Tibial nerve (tissue), 4 donors: ENCODE data around the gene ATP6V0D1. TPM values are rescaled to one million over a fixed set of nuclear protein-coding genes. Genes with fewer than 3 reads are reported as not detected.

Experiments used
- DNase-seq, 2 donors: peaks; one replicate each; pipeline ENCODE4 v3.0.0-alpha.2; 2019; ENCODE audit warnings: low spot score in 2 of 2
- H3K27ac ChIP-seq, 4 donors: fragments of 200-600 bp; sonication (generic) in 3 of 4; one replicate each; pipeline ENCODE4 v1.5.1; 2017 to 2019; ENCODE audit warnings: mild to moderate bottlenecking in 1 of 4
- H3K27me3 ChIP-seq, 2 donors: fragments of 200-600 bp; sonication (generic) in 1 of 2; one replicate each; pipeline versions ENCODE4 v1.5.1 to v1.6.0; 2017 to 2019
- H3K36me3 ChIP-seq, 3 donors: fragments of 200-600 bp; sonication (generic); one replicate each; pipeline ENCODE4 v1.5.1; 2018 to 2019
- H3K4me1 ChIP-seq, 4 donors: fragments of 200-600 bp; sonication (generic) in 3 of 4; one replicate each; pipeline ENCODE4 v1.5.1; 2017 to 2019
- H3K4me3 ChIP-seq, 4 donors: fragments of 200-600 bp; sonication (generic) in 3 of 4; one replicate each; pipeline ENCODE4 v1.5.1; 2017 to 2019; ENCODE audit warnings: mild to moderate bottlenecking in 1 of 4, moderate library complexity in 1 of 4
- H3K9me3 ChIP-seq, 4 donors: fragments of 200-600 bp; sonication (generic) in 3 of 4; one replicate each; pipeline ENCODE4 v1.5.1; 2017 to 2019
- EP300 ChIP-seq, 2 donors: sonication (generic); formaldehyde crosslinking; IDR thresholded peaks; one replicate each; pipeline ENCODE4 v1.6.1; 2017; ENCODE audit warnings: antibody characterized with exemption in 2 of 2, mild to moderate bottlenecking in 1 of 2
- POLR2A ChIP-seq, 2 donors: fragments of 450-650 bp; IDR thresholded peaks; one replicate each; pipeline ENCODE4 v1.6.1; 2017; ENCODE audit warnings: antibody characterized with exemption in 2 of 2, mild to moderate bottlenecking in 2 of 2, moderate library complexity in 2 of 2
- WGBS, 2 donors: methylation state at CpG; one replicate each; pipeline ENCODE4 v1.1.5; 2018; 5-methylcytosine and 5-hydroxymethylcytosine counted together
- small RNA-seq: library from RNA; depleted of rRNA; stranded (forward); fragments of <200 nt; gene quantifications from one replicate; pipeline ENCODE3, GENCODE V24; 2016
- total RNA-seq, 4 donors: library from RNA; depleted of rRNA; stranded (reverse); fragments of >200 nt; gene quantifications; one replicate each; pipeline ENCODE4 v1.1.0, GENCODE V29; 2016
- TF ChIP-seq, protein P1 (sequence below), 5 experiments: fragments of 200-600 bp in 3 of 5; fragments of 450-650 bp in 2 of 5; sonication (generic) in 3 of 5; IDR thresholded peaks; one replicate each; pipeline ENCODE4 v1.5.1; 2016 to 2019; ENCODE audit warnings: antibody characterized with exemption in 5 of 5, mild to moderate bottlenecking in 3 of 5, moderate library complexity in 2 of 5

Gene ATP6V0D1
- total RNA-seq, 4 donors from 2014 or later: 55.1 to 113 (median 73.7) TPM

DNA sequence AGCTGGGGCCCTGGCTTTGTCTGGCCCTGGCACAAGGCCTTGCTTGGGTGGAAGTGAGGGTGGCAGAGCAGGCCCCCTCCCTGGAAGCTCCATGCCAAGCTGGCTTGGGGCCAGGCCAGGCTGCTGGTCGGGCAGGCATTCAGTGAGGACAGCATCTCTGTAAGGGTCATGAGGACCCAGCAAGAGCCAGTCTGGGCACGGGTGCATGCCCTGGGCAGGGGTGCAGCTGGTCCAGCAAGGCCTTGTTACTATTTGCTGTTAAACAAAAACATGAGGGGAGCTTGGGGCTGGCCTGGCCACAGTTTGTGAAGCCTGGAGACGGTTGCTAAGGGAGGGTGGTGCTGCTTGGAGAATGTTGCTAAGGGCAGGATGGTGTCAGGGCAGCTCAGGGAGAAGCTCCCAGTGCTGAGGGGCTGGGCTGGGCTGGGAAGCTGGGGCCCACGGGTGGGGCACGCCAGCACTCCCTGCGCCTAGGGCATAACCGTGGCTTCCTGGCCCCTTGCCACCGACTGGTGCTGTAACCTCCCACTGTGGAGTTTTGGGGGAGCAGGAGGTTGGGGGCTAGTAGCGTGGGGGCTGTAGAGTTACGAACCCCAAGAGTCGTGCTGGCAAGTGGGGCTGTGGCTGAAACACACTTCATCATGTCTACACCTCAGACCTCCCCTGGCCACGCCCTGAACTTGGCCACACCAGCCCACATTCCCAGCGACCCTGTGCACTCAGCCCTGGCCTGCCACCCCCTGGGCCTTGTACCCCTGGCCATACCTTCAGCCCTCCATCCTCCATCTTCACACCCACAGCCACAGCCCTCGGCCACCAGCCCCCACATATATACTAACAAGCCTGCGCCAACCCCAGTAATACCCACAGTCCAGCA, 89.3 kb downstream of the ATP6V0D1 start:
- Histone ChIP-seq H3K4me1 (peaks cover 0 to 74% (median 47%) of the 10 kb centered on the region in 4 donors), H3K4me3 (no peak overlapping the region), H3K9me3 (no peaks in the 10 kb centered on the region), H3K36me3 (no peaks in the 10 kb centered on the region), H3K27ac (peak overlapping the region in 2 of 4 donors; percentile 85 to 86), H3K27me3 (no peaks in the 10 kb centered on the region)
- 39 to 49% methylated on average over 14 to 15 of the region's 15 CpGs for WGBS, 2 donors
- DNase-seq: no peak
- TF ChIP-seq, protein P1, sequence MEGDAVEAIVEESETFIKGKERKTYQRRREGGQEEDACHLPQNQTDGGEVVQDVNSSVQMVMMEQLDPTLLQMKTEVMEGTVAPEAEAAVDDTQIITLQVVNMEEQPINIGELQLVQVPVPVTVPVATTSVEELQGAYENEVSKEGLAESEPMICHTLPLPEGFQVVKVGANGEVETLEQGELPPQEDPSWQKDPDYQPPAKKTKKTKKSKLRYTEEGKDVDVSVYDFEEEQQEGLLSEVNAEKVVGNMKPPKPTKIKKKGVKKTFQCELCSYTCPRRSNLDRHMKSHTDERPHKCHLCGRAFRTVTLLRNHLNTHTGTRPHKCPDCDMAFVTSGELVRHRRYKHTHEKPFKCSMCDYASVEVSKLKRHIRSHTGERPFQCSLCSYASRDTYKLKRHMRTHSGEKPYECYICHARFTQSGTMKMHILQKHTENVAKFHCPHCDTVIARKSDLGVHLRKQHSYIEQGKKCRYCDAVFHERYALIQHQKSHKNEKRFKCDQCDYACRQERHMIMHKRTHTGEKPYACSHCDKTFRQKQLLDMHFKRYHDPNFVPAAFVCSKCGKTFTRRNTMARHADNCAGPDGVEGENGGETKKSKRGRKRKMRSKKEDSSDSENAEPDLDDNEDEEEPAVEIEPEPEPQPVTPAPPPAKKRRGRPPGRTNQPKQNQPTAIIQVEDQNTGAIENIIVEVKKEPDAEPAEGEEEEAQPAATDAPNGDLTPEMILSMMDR (IDR thresholded peaks at IDR 0.05): no peak
- TF ChIP-seq EP300 (IDR thresholded peaks at IDR 0.05) (peak in 1 of 2 donors; percentile 37), POLR2A (IDR thresholded peaks at IDR 0.05) (no peak)

DNA sequence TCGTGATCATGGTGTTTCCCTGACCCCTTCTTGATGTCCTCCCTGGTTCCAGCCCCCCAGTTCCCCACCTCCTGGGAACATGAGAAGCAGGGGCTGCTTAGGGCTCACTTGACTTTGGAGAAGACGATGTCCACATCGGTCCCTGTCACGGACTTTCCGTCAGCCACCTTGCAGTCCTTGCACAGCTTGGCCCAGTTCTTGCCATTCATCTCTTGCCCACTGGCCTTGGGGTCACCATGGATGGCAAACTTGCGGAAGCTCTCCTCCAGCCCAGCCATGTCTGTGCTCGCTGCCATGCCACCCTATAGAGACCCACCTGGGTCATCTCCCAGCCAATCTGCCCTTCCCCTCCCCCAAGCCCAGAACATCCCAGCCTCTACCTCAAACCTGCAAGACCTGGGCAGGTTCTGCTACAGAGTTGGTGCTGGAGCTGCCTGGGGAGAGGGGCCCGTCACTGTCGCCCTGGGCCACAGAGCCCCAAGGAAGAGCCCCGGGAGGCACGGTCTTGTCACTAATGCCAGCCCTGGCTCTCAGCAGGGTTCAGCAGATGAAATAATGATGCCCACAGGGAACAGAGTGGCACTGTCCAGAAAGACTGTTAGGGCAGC, 90.0 kb downstream of the ATP6V0D1 start:
- H3K4me1 ChIP-seq: peaks cover 0 to 67% (median 40%) of the 10 kb centered on the region in 4 donors
- DNase-seq: no peak
- no peak for TF ChIP-seq EP300 (IDR thresholded peaks at IDR 0.05)

DNA sequence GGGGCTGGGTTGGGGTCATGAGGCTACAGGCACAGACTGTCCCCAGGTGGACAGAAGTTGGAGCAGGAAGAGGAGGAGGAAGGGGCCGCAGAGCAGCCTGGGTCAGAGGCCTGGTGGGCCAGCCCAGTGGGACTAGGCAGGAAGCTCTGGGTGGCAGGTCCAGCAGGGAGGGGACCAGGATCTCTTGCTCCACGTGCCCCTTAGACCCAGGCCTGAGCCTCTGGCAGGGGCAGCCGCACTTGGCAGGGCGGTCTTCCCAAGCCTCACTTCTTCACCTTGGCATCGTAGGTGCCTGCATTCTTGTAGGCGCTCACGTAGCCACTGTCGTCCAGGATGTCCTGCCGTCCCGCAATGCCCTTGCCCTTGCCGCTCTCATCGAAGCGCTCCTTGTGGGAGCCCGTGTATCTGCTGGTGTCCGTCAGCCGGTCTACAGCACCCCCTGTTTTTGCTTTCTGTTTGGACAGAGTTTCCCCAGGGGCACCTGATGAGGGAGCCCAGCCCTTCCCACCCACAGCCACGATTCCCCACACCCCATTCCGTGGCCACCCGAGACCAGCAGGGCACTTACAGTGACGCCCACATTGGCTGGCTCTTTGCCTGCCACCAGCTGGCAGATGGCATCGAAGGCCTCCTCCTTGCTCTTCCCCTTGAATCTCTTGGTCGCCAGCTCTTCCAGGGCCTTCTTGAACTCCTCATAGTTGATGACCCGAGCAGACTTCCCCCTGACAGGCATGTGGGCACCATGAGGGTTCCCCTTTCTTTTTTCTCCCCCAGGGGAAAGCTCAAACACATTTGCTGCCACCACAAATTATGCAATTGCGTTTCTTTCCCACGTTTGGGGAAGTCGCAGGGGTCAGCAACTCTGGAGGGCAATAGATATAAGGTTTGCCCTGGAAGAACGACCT, 90.8 kb downstream of the ATP6V0D1 start:
- TF ChIP-seq, protein P1 (IDR thresholded peaks at IDR 0.05): no peak
- TF ChIP-seq POLR2A (IDR thresholded peaks at IDR 0.05) (no peak), EP300 (IDR thresholded peaks at IDR 0.05) (peak in 1 of 2 donors; percentile 69)
- no peaks in the 10 kb centered on the region for H3K36me3 ChIP-seq
- H3K4me1 ChIP-seq: peaks cover 0 to 59% (median 33%) of the 10 kb centered on the region in 4 donors

More for the DNA sequence above, 90.0 kb downstream of the ATP6V0D1 start:
- 74 to 75% methylated on average over 11 of the region's 11 CpGs for WGBS, 2 donors
- Histone ChIP-seq H3K4me3 (no peak overlapping the region), H3K27ac (peak overlapping the region in 2 of 4 donors; percentile 85 to 86), H3K27me3 (no peaks in the 10 kb centered on the region), H3K9me3 (no peaks in the 10 kb centered on the region), H3K36me3 (no peaks in the 10 kb centered on the region)

DNA sequence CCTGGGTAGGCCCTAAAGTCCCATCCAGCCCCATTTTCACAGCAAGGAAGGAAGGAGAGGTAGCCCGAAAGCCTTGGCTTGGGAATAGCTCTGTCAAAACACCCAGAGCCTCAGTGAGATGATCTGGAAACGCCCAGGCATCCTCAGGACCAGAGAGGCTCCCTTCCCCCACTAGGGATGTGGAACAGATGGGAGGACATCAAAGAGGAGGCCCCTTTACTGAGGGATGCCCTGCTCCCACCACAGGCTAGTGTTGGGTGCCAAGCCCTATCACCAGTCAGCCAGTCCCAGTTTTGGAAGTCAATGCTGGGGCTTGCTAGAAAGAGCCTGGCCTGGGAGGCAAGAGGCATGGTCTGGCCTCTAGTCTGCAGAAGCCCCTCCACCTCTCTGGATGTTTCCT, 92.4 kb downstream of the ATP6V0D1 start:
- no peak for DNase-seq
- WGBS, 2 donors: 85 to 94% methylated on average over 2 of the region's 2 CpGs
- Histone ChIP-seq H3K27me3 (no peaks in the 10 kb centered on the region), H3K9me3 (no peaks in the 10 kb centered on the region), H3K4me1 (peaks cover 0 to 45% (median 26%) of the 10 kb centered on the region in 4 donors), H3K36me3 (no peaks in the 10 kb centered on the region), H3K27ac (no peak overlapping the region), H3K4me3 (no peak overlapping the region)
- TF ChIP-seq, protein P1 (IDR thresholded peaks at IDR 0.05): no peak
- TF ChIP-seq POLR2A (IDR thresholded peaks at IDR 0.05) (no peak), EP300 (IDR thresholded peaks at IDR 0.05) (no peak)

More for the DNA sequence above, 90.8 kb downstream of the ATP6V0D1 start:
- WGBS, 2 donors: 61 to 75% methylated on average over 24 to 27 of the region's 27 CpGs
- DNase-seq: peak in 1 of 2 donors; percentile 49
- H3K27me3 ChIP-seq: no peaks in the 10 kb centered on the region
- H3K9me3 ChIP-seq: no peaks in the 10 kb centered on the region
- no peak overlapping the region for H3K4me3 ChIP-seq
- H3K27ac ChIP-seq: peak overlapping the region in 2 of 4 donors; percentile 42 to 85

DNA sequence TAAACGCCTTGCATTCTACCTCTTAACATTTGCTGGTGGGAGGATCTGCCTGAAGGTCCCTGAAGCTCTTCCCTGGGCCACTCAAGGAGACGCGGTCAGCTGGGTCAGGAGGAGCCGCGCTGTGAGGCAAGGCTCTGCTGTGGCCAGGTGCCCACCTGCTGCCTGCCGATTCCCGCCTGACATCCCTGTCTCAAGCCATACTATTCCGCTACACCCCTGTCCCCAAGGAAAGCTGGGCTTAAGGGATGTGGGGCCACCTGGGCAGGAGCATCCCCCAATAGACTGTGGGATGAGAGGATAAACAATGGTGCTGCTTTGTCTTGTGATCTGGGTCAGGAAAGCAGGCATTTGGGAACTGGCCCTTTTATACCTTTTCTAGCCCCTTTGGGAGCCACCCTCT, 92.8 kb downstream of the ATP6V0D1 start:
- TF ChIP-seq EP300 (IDR thresholded peaks at IDR 0.05): no peak
- Histone ChIP-seq H3K4me3 (no peak overlapping the region), H3K9me3 (no peaks in the 10 kb centered on the region), H3K4me1 (peaks cover 0 to 41% (median 22%) of the 10 kb centered on the region in 4 donors), H3K27me3 (no peaks in the 10 kb centered on the region), H3K27ac (no peak overlapping the region), H3K36me3 (no peaks in the 10 kb centered on the region)
- DNase-seq: no peak
- WGBS, 2 donors: 91 to 94% methylated on average over 8 of the region's 8 CpGs

Small RNA genes lying within 50 kb of the gene (small RNA-seq; reads per million reads assigned to genes)
- gene RNU1-123P: not detected

Other genes with a start within 250 kb of the ATP6V0D1 start
- 10 to 100 TPM; 17.3 to 45.3 (median 25.5) TPM for gene FHOD1, start 233.7 kb downstream of the ATP6V0D1 start, total RNA-seq
- gene SLC9A5, start 232.2 kb downstream of the ATP6V0D1 start, total RNA-seq: 1 to 10 TPM in 3 of 4 donors, under 1 TPM in 1; 0.59 to 2.0 (median 1.5) TPM
- 10 to 100 TPM; 25.6 to 42.4 (median 34.6) TPM for gene PLEKHG4, start 201.6 kb downstream of the ATP6V0D1 start, total RNA-seq
- gene KCTD19, start 154.4 kb downstream of the ATP6V0D1 start, total RNA-seq: 1 to 10 TPM in 1 of 4 donors, under 1 TPM in 3; under 0.01 to 2.3 (median 0.25) TPM
- 1 to 10 TPM in 2 of 4 donors, under 1 TPM in 1, not detected in 1; 0.30 to 4.6 (median 2.1) TPM for gene LRRC36, start 154.3 kb downstream of the ATP6V0D1 start, total RNA-seq
- gene TPPP3, start 87.7 kb downstream of the ATP6V0D1 start, total RNA-seq: 10 to 100 TPM in 2 of 4 donors, 1 to 10 TPM in 2; 5.7 to 13.6 (median 9.9) TPM
- 10 to 100 TPM; 24.3 to 46.2 (median 32.8) TPM for gene ZDHHC1, start 64.7 kb downstream of the ATP6V0D1 start, total RNA-seq
- gene HSD11B2, start 50.0 kb downstream of the ATP6V0D1 start, total RNA-seq: 1 to 10 TPM in 1 of 4 donors, under 1 TPM in 2, not detected in 1; 0.20 to 2.9 (median 0.60) TPM
- gene AGRP, start 2.4 kb upstream of the ATP6V0D1 start, total RNA-seq: not detected
- 100 to 1,000 TPM in 2 of 4 donors, 10 to 100 TPM in 2; 50.6 to 112 (median 85.1) TPM for gene RIPOR1, start 47.7 kb upstream of the ATP6V0D1 start, total RNA-seq
- 10 to 100 TPM; 26.1 to 39.6 (median 31.8) TPM for gene CTCF, start 81.4 kb upstream of the ATP6V0D1 start, total RNA-seq
- 1 to 10 TPM in 3 of 4 donors, under 1 TPM in 1; 0.66 to 6.5 (median 1.7) TPM for gene CARMIL2, start 164.0 kb upstream of the ATP6V0D1 start, total RNA-seq
- gene ACD, start 179.1 kb upstream of the ATP6V0D1 start, total RNA-seq: 10 to 100 TPM; 18.0 to 32.3 (median 20.7) TPM
- 10 to 100 TPM in 2 of 4 donors, 1 to 10 TPM in 2; 3.7 to 16.2 (median 9.9) TPM for gene PARD6A, start 179.8 kb upstream of the ATP6V0D1 start, total RNA-seq
- gene ENKD1, start 185.6 kb upstream of the ATP6V0D1 start, total RNA-seq: 10 to 100 TPM; 32.6 to 53.8 (median 45.6) TPM
- gene C16orf86, start 185.7 kb upstream of the ATP6V0D1 start, total RNA-seq: 10 to 100 TPM; 15.9 to 31.2 (median 25.5) TPM
- 10 to 100 TPM; 10.5 to 24.6 (median 17.2) TPM for gene GFOD2, start 238.2 kb upstream of the ATP6V0D1 start, total RNA-seq